Breast epithelium (tissue), 4 donors: Measurements from ENCODE around the gene SERPINA1. TPM values are rescaled to one million over a fixed set of nuclear protein-coding genes. Genes with fewer than 3 reads are reported as not detected.
"Not testable (repeated sequence)": the region's sequence is repeated elsewhere in the genome, so short reads cannot be mapped to it uniquely, and the experiment has no call there.

Experiments
- DNase-seq, 2 donors: peaks; one replicate each; pipeline ENCODE4 v3.0.0-alpha.2; 2019; ENCODE audit warnings: low spot score in 2 of 2
- H3K27ac ChIP-seq, 2 donors: fragments of 200-600 bp; sonication (generic) in 1 of 2; one replicate each; pipeline ENCODE4 v1.5.1; 2016 to 2019; ENCODE audit warnings: mild to moderate bottlenecking in 1 of 2
- H3K27me3 ChIP-seq, 2 donors: fragments of 200-600 bp; sonication (generic) in 1 of 2; one replicate each; pipeline versions ENCODE4 v1.5.1 to v1.6.0; 2017 to 2019; ENCODE audit warnings: control low read depth in 1 of 2, mild to moderate bottlenecking in 1 of 2
- H3K36me3 ChIP-seq: fragments of 200-600 bp; one replicate; pipeline ENCODE4 v1.5.1; 2019
- H3K4me1 ChIP-seq, 2 donors: fragments of 200-600 bp; sonication (generic); one replicate each; pipeline ENCODE4 v1.5.1; 2016 to 2019; ENCODE audit warnings: control low read depth in 1 of 2
- H3K4me3 ChIP-seq, 3 donors: fragments of 200-600 bp; sonication (generic); 1 replicate in 2 of 3; 2 replicates in 1 of 3; pipeline ENCODE4 v1.5.1; 2016 to 2019; ENCODE audit warnings: mild to moderate bottlenecking in 3 of 3, moderate library complexity in 2 of 3
- H3K9me3 ChIP-seq, 2 donors: fragments of 200-600 bp; sonication (generic) in 1 of 2; one replicate each; pipeline ENCODE4 v1.5.1; 2016 to 2019; ENCODE audit warnings: control low read depth in 1 of 2
- POLR2A ChIP-seq: fragments of 450-650 bp; IDR thresholded peaks from one replicate; pipeline ENCODE4 v1.6.1; 2016; ENCODE audit warnings: antibody characterized with exemption, mild to moderate bottlenecking, moderate library complexity
- POLR2AphosphoS5 ChIP-seq, 3 donors: sonication (generic); formaldehyde crosslinking; IDR thresholded peaks; one replicate each; pipeline ENCODE4 v1.6.1; 2017; ENCODE audit warnings: antibody characterized with exemption in 3 of 3
- intact Hi-C: fragments of 100-400 bp; cut with DNase I; formaldehyde crosslinking; loops from one replicate; pipeline ENCODE4 v1.15.1; 2023; ENCODE audit warnings: low total_unique reads
- total RNA-seq, 3 donors: library from RNA; depleted of rRNA; stranded (reverse); fragments of >200 nt; gene quantifications; one replicate each; pipeline ENCODE4 v1.1.0, GENCODE V29; 2016
- TF ChIP-seq, protein P1 (sequence below), 3 donors: fragments of 450-650 bp; IDR thresholded peaks; one replicate each; pipeline ENCODE4 v1.5.1; 2016 to 2017; ENCODE audit warnings: antibody characterized with exemption in 3 of 3, mild to moderate bottlenecking in 3 of 3, moderate library complexity in 3 of 3

Gene SERPINA1
- total RNA-seq, 3 donors from 2014 or later, result 7.5 to 200 (median 42.6) TPM

- DNase-seq, result peak in 1 of 2 donors; percentile 50
- Histone ChIP-seq H3K27me3 (no peaks in the 10 kb centered on the region), H3K4me3 (no peak overlapping the region), H3K9me3 (no peaks in the 10 kb centered on the region), H3K36me3 (no peaks in the 10 kb centered on the region), H3K4me1 (no peaks in the 10 kb centered on the region), H3K27ac (no peak overlapping the region)
- intact Hi-C loops, result no loop called here
- TF ChIP-seq, protein P1, sequence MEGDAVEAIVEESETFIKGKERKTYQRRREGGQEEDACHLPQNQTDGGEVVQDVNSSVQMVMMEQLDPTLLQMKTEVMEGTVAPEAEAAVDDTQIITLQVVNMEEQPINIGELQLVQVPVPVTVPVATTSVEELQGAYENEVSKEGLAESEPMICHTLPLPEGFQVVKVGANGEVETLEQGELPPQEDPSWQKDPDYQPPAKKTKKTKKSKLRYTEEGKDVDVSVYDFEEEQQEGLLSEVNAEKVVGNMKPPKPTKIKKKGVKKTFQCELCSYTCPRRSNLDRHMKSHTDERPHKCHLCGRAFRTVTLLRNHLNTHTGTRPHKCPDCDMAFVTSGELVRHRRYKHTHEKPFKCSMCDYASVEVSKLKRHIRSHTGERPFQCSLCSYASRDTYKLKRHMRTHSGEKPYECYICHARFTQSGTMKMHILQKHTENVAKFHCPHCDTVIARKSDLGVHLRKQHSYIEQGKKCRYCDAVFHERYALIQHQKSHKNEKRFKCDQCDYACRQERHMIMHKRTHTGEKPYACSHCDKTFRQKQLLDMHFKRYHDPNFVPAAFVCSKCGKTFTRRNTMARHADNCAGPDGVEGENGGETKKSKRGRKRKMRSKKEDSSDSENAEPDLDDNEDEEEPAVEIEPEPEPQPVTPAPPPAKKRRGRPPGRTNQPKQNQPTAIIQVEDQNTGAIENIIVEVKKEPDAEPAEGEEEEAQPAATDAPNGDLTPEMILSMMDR (IDR thresholded peaks at IDR 0.05), result peak in 2 of 3 donors; percentile 43 to 49
- TF ChIP-seq POLR2AphosphoS5 (IDR thresholded peaks at IDR 0.05), result no peak
Measured at GRCh38 chr14:94355191-94355794, 33.1 kb downstream of the SERPINA1 start.

- no peaks in the 10 kb centered on the region for H3K9me3 ChIP-seq
- intact Hi-C loops, result no loop called here
- H3K27me3 ChIP-seq, result no peaks in the 10 kb centered on the region
- no peak overlapping the region for H3K27ac ChIP-seq
- no peaks in the 10 kb centered on the region for H3K4me1 ChIP-seq
- DNase-seq, result no peak
- TF ChIP-seq, protein P1 (IDR thresholded peaks at IDR 0.05), result no peak
- TF ChIP-seq POLR2AphosphoS5 (IDR thresholded peaks at IDR 0.05), result no peak
- TF ChIP-seq POLR2A, result no peak
- H3K4me3 ChIP-seq, result no peak overlapping the region
- H3K36me3 ChIP-seq, result no peaks in the 10 kb centered on the region
Measured at GRCh38 chr14:94354638-94355185, 33.7 kb downstream of the SERPINA1 start.

- intact Hi-C loops, H3K4me1 ChIP-seq, H3K27me3 ChIP-seq, H3K36me3 ChIP-seq, H3K4me3 ChIP-seq, H3K27ac ChIP-seq, H3K9me3 ChIP-seq, DNase-seq: not testable (repeated sequence)
Measured at GRCh38 chr14:94354190-94354589, 34.2 kb downstream of the SERPINA1 start.

GRCh38 chr14:94349276-94349675 is 39.1 kb downstream of the SERPINA1 start:
- intact Hi-C loops, result no loop called here
- no peaks in the 10 kb centered on the region for H3K9me3 ChIP-seq
- no peak for DNase-seq
- H3K36me3 ChIP-seq, result no peaks in the 10 kb centered on the region
- no peaks in the 10 kb centered on the region for H3K4me1 ChIP-seq
- H3K27ac ChIP-seq, result no peak overlapping the region
- H3K27me3 ChIP-seq, result no peaks in the 10 kb centered on the region
- H3K4me3 ChIP-seq, result no peak overlapping the region
- TF ChIP-seq POLR2AphosphoS5 (IDR thresholded peaks at IDR 0.05), result no peak
- no peak for TF ChIP-seq POLR2A
- TF ChIP-seq, protein P1 (IDR thresholded peaks at IDR 0.05), result no peak

GRCh38 chr14:94348836-94349235 is 39.6 kb downstream of the SERPINA1 start:
- H3K27ac ChIP-seq, result no peak overlapping the region
- no peaks in the 10 kb centered on the region for H3K4me1 ChIP-seq

More at GRCh38 chr14:94348836-94349235, 39.6 kb downstream of the SERPINA1 start:
- no peak for DNase-seq
- TF ChIP-seq POLR2AphosphoS5 (IDR thresholded peaks at IDR 0.05), result no peak
- no peak for TF ChIP-seq POLR2A
- TF ChIP-seq, protein P1 (IDR thresholded peaks at IDR 0.05), result no peak
- Histone ChIP-seq H3K36me3 (no peaks in the 10 kb centered on the region), H3K27me3 (no peaks in the 10 kb centered on the region), H3K4me3 (no peak overlapping the region), H3K9me3 (no peaks in the 10 kb centered on the region)
- intact Hi-C loops, result no loop called here
